OCI-LY1 (cell line): ENCODE results near the gene KATNAL1.

ENCODE experiments used
- H2AFZ ChIP-seq: fragments of 200-600 bp; sonication (generic), shearing (Covaris generic); 2 replicates; pipeline ENCODE4 v1.6.0; 2014; ENCODE audit warnings: antibody characterized with exemption, mild to moderate bottlenecking, low read length
- H3F3A ChIP-seq: fragments of 200-600 bp; sonication (generic), shearing (Covaris generic); 2 replicates; pipeline ENCODE4 v1.6.0; 2014; ENCODE audit warnings: mild to moderate bottlenecking, antibody characterized with exemption, low read length, moderate library complexity; ENCODE audit not compliant: insufficient read depth
- H3K27ac ChIP-seq: fragments of 200-600 bp; sonication (generic); 2 replicates; pipeline ENCODE4 v1.5.1; 2014; ENCODE audit warnings: low read length, mixed run types, mild to moderate bottlenecking, low read depth; ENCODE audit not compliant: poor library complexity, severe bottlenecking
- H3K27me3 ChIP-seq: fragments of 200-600 bp; sonication (generic); 2 replicates; pipeline ENCODE4 v1.6.0; 2014; ENCODE audit warnings: antibody characterized with exemption, mild to moderate bottlenecking, low read length, moderate library complexity; ENCODE audit not compliant: insufficient read depth
- H3K36me3 ChIP-seq: fragments of 200-600 bp; sonication (generic); 2 replicates; pipeline ENCODE4 v1.6.1; 2014; ENCODE audit warnings: mild to moderate bottlenecking, antibody characterized with exemption, low read length, moderate library complexity, mixed read lengths; ENCODE audit not compliant: insufficient read depth
- H3K4me1 ChIP-seq: fragments of 200-600 bp; sonication (generic); 2 replicates; pipeline ENCODE4 v1.5.1; 2014; ENCODE audit warnings: mild to moderate bottlenecking, low read length, moderate library complexity; ENCODE audit not compliant: insufficient read depth, severe bottlenecking
- H3K4me2 ChIP-seq: fragments of 200-600 bp; sonication (generic), shearing (Covaris generic); 2 replicates; pipeline ENCODE4 v1.6.1; 2014; ENCODE audit warnings: low read length
- H3K4me3 ChIP-seq: fragments of 200-600 bp; sonication (generic); 2 replicates; pipeline ENCODE4 v1.5.1; 2014; ENCODE audit warnings: low read length, low read depth, mild to moderate bottlenecking, mixed read lengths; ENCODE audit not compliant: poor library complexity, severe bottlenecking
- H3K79me2 ChIP-seq: fragments of 200-600 bp; shearing (Covaris generic); 2 replicates; pipeline ENCODE4 v1.6.1; 2016; ENCODE audit warnings: mixed run types, low read length, mixed read lengths; ENCODE audit not compliant: insufficient read depth
- H3K9ac ChIP-seq: fragments of 200-600 bp; sonication (generic), shearing (Covaris generic); 2 replicates; pipeline ENCODE4 v1.6.1; 2014; ENCODE audit warnings: mild to moderate bottlenecking, low read length, mixed read lengths
- H3K9me2 ChIP-seq: fragments of 200-600 bp; sonication (generic), shearing (Covaris generic); 2 replicates; pipeline ENCODE4 v1.6.1; 2014; ENCODE audit warnings: low read depth, mild to moderate bottlenecking, low read length, mixed read lengths
- H3K9me3 ChIP-seq: fragments of 200-600 bp; shearing (Covaris generic); 2 replicates; pipeline ENCODE4 v1.6.1; 2014; ENCODE audit warnings: low read length, mixed read lengths
- H4K20me1 ChIP-seq: fragments of 200-600 bp; sonication (generic), shearing (Covaris generic); 2 replicates; pipeline ENCODE4 v1.6.0; 2016; ENCODE audit warnings: mild to moderate bottlenecking, low read length; ENCODE audit not compliant: insufficient read depth
- CTCF ChIP-seq: fragments of 200-600 bp; sonication (generic), shearing (Covaris generic); IDR thresholded peaks from 2 replicates; pipeline ENCODE4 v1.5.1; 2017; ENCODE audit warnings: mild to moderate bottlenecking, antibody characterized with exemption, low read length, moderate library complexity, mixed read lengths
- EZH2 ChIP-seq: fragments of 200-600 bp; sonication (generic), shearing (Covaris generic); IDR thresholded peaks from 2 replicates; pipeline ENCODE4 v1.8.0; 2017; ENCODE audit warnings: borderline replicate concordance, mixed run types, mild to moderate bottlenecking, antibody characterized with exemption, low read length, moderate library complexity, mixed read lengths

The KATNAL1 gene

GRCh38 chr13:30169442-30169841, 137.9 kb downstream of the KATNAL1 start:
- no peak overlapping the region for H3K9ac ChIP-seq
- H3K79me2 ChIP-seq = no peaks in the 10 kb centered on the region
- H4K20me1 ChIP-seq = no peaks in the 10 kb centered on the region
- no peak for TF ChIP-seq EZH2
- no peak for TF ChIP-seq CTCF
- no peaks in the 10 kb centered on the region for H3K27me3 ChIP-seq
- H3K4me3 ChIP-seq = no peak overlapping the region
- no peak overlapping the region for H2AFZ ChIP-seq
- H3K36me3 ChIP-seq = no peaks in the 10 kb centered on the region
- no peaks in the 10 kb centered on the region for H3K9me2 ChIP-seq
- H3K27ac ChIP-seq = no peak overlapping the region
- H3K9me3 ChIP-seq = no peaks in the 10 kb centered on the region
- H3F3A ChIP-seq = no peaks in the 10 kb centered on the region
- no peaks in the 10 kb centered on the region for H3K4me1 ChIP-seq
- H3K4me2 ChIP-seq = no peak overlapping the region

- no peaks in the 10 kb centered on the region for H4K20me1 ChIP-seq
- H2AFZ ChIP-seq = no peak overlapping the region
- H3K79me2 ChIP-seq = no peaks in the 10 kb centered on the region
- no peak overlapping the region for H3K4me2 ChIP-seq
- H3F3A ChIP-seq = no peaks in the 10 kb centered on the region
- H3K36me3 ChIP-seq = no peaks in the 10 kb centered on the region
- no peak overlapping the region for H3K4me3 ChIP-seq
- H3K27me3 ChIP-seq = no peaks in the 10 kb centered on the region; the same call in 1 of the 2 replicates
- no peak overlapping the region for H3K9ac ChIP-seq
- no peaks in the 10 kb centered on the region for H3K4me1 ChIP-seq
- TF ChIP-seq CTCF (no peak), EZH2 (no peak)
- no peaks in the 10 kb centered on the region for H3K9me2 ChIP-seq
- H3K9me3 ChIP-seq = 0 out of 2 replicates have a peak, but pooled peaks cover 2% of the 10 kb centered on the region
- no peak overlapping the region for H3K27ac ChIP-seq
Measured at GRCh38 chr13:30165796-30166195, 141.6 kb downstream of the KATNAL1 start.

- no peak for TF ChIP-seq EZH2
- no peak for TF ChIP-seq CTCF
- H3K27ac ChIP-seq = no peak overlapping the region
- H3K27me3 ChIP-seq = no peaks in the 10 kb centered on the region; the same call in 1 of the 2 replicates
- H3K4me3 ChIP-seq = no peak overlapping the region
- H3K9me2 ChIP-seq = no peaks in the 10 kb centered on the region
- H4K20me1 ChIP-seq = no peaks in the 10 kb centered on the region
- 0 out of 2 replicates have a peak, but pooled peaks cover 2% of the 10 kb centered on the region for H3K9me3 ChIP-seq
- H3F3A ChIP-seq = no peaks in the 10 kb centered on the region
- no peaks in the 10 kb centered on the region for H3K79me2 ChIP-seq
- H2AFZ ChIP-seq = no peak overlapping the region
- H3K36me3 ChIP-seq = no peaks in the 10 kb centered on the region
- H3K4me2 ChIP-seq = no peak overlapping the region
- no peak overlapping the region for H3K9ac ChIP-seq
- no peaks in the 10 kb centered on the region for H3K4me1 ChIP-seq
Measured at GRCh38 chr13:30165071-30165470, 142.3 kb downstream of the KATNAL1 start.
